Transverse colon (tissue), 3 donors: ENCODE data around the gene CDK17.

Source experiments
- CTCF ChIP-seq, 5 experiments: fragments of 200-600 bp in 3 of 5; fragments of 450-650 bp in 2 of 5; sonication (generic) in 3 of 5; IDR thresholded peaks; 1 replicate in 2 of 5; 2 replicates in 3 of 5; pipeline ENCODE4 v1.5.1; 2016 to 2017; ENCODE audit warnings: antibody characterized with exemption in 5 of 5, inconsistent platforms in 3 of 5, mild to moderate bottlenecking in 2 of 5, moderate library complexity in 1 of 5
- POLR2A ChIP-seq: fragments of 450-650 bp; IDR thresholded peaks from one replicate; pipeline ENCODE4 v1.6.1; 2016; ENCODE audit warnings: antibody characterized with exemption, mild to moderate bottlenecking, moderate library complexity

- TF ChIP-seq CTCF (IDR thresholded peaks at IDR 0.05) (no peak), POLR2A (no peak)
Measured at GRCh38 chr12:96335270-96335669, 65.0 kb downstream of the CDK17 start.
